ENCODE results near the gene OMA1. TPM values are rescaled to one million over a fixed set of nuclear protein-coding genes. Genes with fewer than 3 reads are reported as not detected.

OMA1 gene
- polyA plus RNA-seq, 1 of the 3 experiments (the other 2 are of a cell fraction): 6.9 TPM

DNA sequence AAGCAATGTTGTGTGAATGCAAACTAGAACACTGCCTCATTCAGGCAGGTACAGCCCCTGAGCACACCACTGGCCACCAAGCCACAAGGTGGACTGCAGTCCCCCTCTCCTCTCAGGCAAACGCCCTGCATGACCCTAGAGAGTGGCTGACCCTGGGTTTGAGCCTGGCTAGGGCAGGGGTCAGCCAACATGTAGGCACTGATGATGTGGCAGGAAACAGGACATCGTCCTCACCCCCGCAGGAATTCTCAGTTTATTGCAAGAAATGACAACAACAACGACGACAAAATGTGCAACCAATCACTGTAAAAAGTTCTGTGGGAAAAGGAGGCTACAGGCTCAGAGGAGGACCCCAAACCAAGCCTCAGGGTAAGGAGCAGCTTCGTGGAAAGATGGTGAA, 81.3 kb downstream of the OMA1 start:
- no peaks in the 10 kb centered on the region for H3K36me3 ChIP-seq (replicated peaks in 1 of 2; ENCODE audit: control insufficient read depth in 1 of 2, insufficient read depth in 2 of 2, low read length in 1 of 2)
- no peaks in the 10 kb centered on the region; a peak in 1 of 4 replicates for H3K4me1 ChIP-seq (ENCODE audit: control insufficient read depth in 1 of 2, insufficient read depth in 2 of 2, low read depth in 1 of 2, low read length in 1 of 2)
- no peaks in the 10 kb centered on the region for H4K20me1 ChIP-seq (ENCODE audit: insufficient read depth)
- no peaks in the 10 kb centered on the region for H3K9me2 ChIP-seq
- H3K27me3 ChIP-seq (ENCODE audit: insufficient read depth): no peaks in the 10 kb centered on the region
- no peak overlapping the region for H3K4me2 ChIP-seq
- H3F3A ChIP-seq (replicated peaks; ENCODE audit: insufficient read depth): no peaks in the 10 kb centered on the region
- no peak overlapping the region for H3K9ac ChIP-seq
- no peaks in the 10 kb centered on the region for H3K9me3 ChIP-seq
- H3K4me3 ChIP-seq (ENCODE audit: low read depth in 2 of 2, low read length in 1 of 2): no peak overlapping the region
- WGBS (ENCODE audit: low lambda C conversion rate): 58% methylated on average over 4 of the region's 6 CpGs
- no peaks in the 10 kb centered on the region for H3K79me2 ChIP-seq (ENCODE audit: insufficient read depth)
- no peak overlapping the region for H2AFZ ChIP-seq (ENCODE audit: low read depth)
- H3K27ac ChIP-seq (ENCODE audit: low read depth in 2 of 2, low read length in 1 of 2): no peak overlapping the region
- DNase-seq: no peak
- TF ChIP-seq NRF1 (IDR thresholded peaks at IDR 0.05; ENCODE audit: low read depth, low read length): no peak
- no peak for TF ChIP-seq FOSL2 (IDR thresholded peaks at IDR 0.05; ENCODE audit: borderline replicate concordance, low read depth)
- no peak for TF ChIP-seq GATA2 (CRISPR knock-in tag; IDR thresholded peaks at IDR 0.05)
- no peak for TF ChIP-seq IRF3 (IDR thresholded peaks at IDR 0.05; ENCODE audit: low read depth, low read length)
- TF ChIP-seq, protein P1, sequence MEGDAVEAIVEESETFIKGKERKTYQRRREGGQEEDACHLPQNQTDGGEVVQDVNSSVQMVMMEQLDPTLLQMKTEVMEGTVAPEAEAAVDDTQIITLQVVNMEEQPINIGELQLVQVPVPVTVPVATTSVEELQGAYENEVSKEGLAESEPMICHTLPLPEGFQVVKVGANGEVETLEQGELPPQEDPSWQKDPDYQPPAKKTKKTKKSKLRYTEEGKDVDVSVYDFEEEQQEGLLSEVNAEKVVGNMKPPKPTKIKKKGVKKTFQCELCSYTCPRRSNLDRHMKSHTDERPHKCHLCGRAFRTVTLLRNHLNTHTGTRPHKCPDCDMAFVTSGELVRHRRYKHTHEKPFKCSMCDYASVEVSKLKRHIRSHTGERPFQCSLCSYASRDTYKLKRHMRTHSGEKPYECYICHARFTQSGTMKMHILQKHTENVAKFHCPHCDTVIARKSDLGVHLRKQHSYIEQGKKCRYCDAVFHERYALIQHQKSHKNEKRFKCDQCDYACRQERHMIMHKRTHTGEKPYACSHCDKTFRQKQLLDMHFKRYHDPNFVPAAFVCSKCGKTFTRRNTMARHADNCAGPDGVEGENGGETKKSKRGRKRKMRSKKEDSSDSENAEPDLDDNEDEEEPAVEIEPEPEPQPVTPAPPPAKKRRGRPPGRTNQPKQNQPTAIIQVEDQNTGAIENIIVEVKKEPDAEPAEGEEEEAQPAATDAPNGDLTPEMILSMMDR (IDR thresholded peaks at IDR 0.05): no peak
- TF ChIP-seq, protein P2, sequence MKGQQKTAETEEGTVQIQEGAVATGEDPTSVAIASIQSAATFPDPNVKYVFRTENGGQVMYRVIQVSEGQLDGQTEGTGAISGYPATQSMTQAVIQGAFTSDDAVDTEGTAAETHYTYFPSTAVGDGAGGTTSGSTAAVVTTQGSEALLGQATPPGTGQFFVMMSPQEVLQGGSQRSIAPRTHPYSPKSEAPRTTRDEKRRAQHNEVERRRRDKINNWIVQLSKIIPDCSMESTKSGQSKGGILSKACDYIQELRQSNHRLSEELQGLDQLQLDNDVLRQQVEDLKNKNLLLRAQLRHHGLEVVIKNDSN (IDR thresholded peaks at IDR 0.05; ENCODE audit: borderline replicate concordance, low read depth): no peak
- no peak for TF ChIP-seq USF2 (IDR thresholded peaks at IDR 0.05; ENCODE audit: borderline replicate concordance, low read depth, low read length)
- no peak for TF ChIP-seq FOXJ3 (CRISPR knock-in tag; IDR thresholded peaks at IDR 0.05)
- TF ChIP-seq TEAD4 (IDR thresholded peaks at IDR 0.05; ENCODE audit: borderline replicate concordance, insufficient read depth): no peak
- no peak for TF ChIP-seq FOXM1 (IDR thresholded peaks at IDR 0.05; ENCODE audit: low read depth)
- no peak for TF ChIP-seq RXRA (IDR thresholded peaks at IDR 0.05; ENCODE audit: borderline replicate concordance, low read depth)
- ChIA-PET CTCF (no interaction called here), POLR2A (interaction anchor here (0.7 kb wide), 1 partner anchor 9 kb away, joined by 4 read pairs; no protein-coding TSS in a partner anchor)

- Histone ChIP-seq H3K9ac (no peak overlapping the region), H3K4me2 (no peak overlapping the region), H3K79me2 (ENCODE audit: insufficient read depth) (no peaks in the 10 kb centered on the region), H3K9me3 (no peaks in the 10 kb centered on the region), H3K9me2 (no peaks in the 10 kb centered on the region), H3K27ac (ENCODE audit: low read depth in 2 of 2, low read length in 1 of 2) (no peak overlapping the region), H3K36me3 (replicated peaks in 1 of 2; ENCODE audit: control insufficient read depth in 1 of 2, insufficient read depth in 2 of 2, low read length in 1 of 2) (no peaks in the 10 kb centered on the region), H3K4me1 (ENCODE audit: control insufficient read depth in 1 of 2, insufficient read depth in 2 of 2, low read depth in 1 of 2, low read length in 1 of 2) (peaks cover 0 to 4% of the 10 kb centered on the region in 2 experiments; a peak in 1 of 4 replicates), H3K27me3 (ENCODE audit: insufficient read depth) (no peaks in the 10 kb centered on the region), H4K20me1 (ENCODE audit: insufficient read depth) (no peaks in the 10 kb centered on the region), H2AFZ (ENCODE audit: low read depth) (no peak overlapping the region), H3F3A (replicated peaks; ENCODE audit: insufficient read depth) (no peaks in the 10 kb centered on the region), H3K4me3 (ENCODE audit: low read depth in 2 of 2, low read length in 1 of 2) (no peak overlapping the region)
- 84% methylated on average over 2 of the region's 2 CpGs for WGBS (ENCODE audit: low lambda C conversion rate)
- no peak for DNase-seq
- ChIA-PET POLR2A (no interaction called here), CTCF (no interaction called here)
- TF ChIP-seq, protein P2 (IDR thresholded peaks at IDR 0.05; ENCODE audit: borderline replicate concordance, low read depth): no peak
- TF ChIP-seq, protein P3, sequence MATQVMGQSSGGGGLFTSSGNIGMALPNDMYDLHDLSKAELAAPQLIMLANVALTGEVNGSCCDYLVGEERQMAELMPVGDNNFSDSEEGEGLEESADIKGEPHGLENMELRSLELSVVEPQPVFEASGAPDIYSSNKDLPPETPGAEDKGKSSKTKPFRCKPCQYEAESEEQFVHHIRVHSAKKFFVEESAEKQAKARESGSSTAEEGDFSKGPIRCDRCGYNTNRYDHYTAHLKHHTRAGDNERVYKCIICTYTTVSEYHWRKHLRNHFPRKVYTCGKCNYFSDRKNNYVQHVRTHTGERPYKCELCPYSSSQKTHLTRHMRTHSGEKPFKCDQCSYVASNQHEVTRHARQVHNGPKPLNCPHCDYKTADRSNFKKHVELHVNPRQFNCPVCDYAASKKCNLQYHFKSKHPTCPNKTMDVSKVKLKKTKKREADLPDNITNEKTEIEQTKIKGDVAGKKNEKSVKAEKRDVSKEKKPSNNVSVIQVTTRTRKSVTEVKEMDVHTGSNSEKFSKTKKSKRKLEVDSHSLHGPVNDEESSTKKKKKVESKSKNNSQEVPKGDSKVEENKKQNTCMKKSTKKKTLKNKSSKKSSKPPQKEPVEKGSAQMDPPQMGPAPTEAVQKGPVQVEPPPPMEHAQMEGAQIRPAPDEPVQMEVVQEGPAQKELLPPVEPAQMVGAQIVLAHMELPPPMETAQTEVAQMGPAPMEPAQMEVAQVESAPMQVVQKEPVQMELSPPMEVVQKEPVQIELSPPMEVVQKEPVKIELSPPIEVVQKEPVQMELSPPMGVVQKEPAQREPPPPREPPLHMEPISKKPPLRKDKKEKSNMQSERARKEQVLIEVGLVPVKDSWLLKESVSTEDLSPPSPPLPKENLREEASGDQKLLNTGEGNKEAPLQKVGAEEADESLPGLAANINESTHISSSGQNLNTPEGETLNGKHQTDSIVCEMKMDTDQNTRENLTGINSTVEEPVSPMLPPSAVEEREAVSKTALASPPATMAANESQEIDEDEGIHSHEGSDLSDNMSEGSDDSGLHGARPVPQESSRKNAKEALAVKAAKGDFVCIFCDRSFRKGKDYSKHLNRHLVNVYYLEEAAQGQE (IDR thresholded peaks at IDR 0.05; ENCODE audit: low read depth, low read length): peak; percentile 96
- TF ChIP-seq ELF1 (IDR thresholded peaks at IDR 0.05) (no peak), USF2 (IDR thresholded peaks at IDR 0.05; ENCODE audit: borderline replicate concordance, low read depth, low read length) (no peak), SMC3 (IDR thresholded peaks at IDR 0.05; ENCODE audit: low read depth, low read length) (no peak), NRF1 (IDR thresholded peaks at IDR 0.05; ENCODE audit: low read depth, low read length) (no peak), CHD2 (IDR thresholded peaks at IDR 0.05; ENCODE audit: low read length, partially characterized antibody) (no peak)
Observed at GRCh38 chr1:58460469-58460868, 86.1 kb downstream of the OMA1 start.
